Stimulated activated CD4-positive, alpha-beta T cell treated with anti-CD3 and anti-CD28 coated beads, Interleukin-12 subunit alpha, Interleukin-12 subunit beta, amount 100 ng/mL, for 24 hours (primary cell): ENCODE data around the gene AGPAT4.

Source experiments
- DNase-seq, 2 experiments: peaks; one replicate each; pipeline ENCODE4 v3.0.0-alpha.2; 2020; ENCODE audit warnings: low read depth in 2 of 2

AGPAT4 gene

GRCh38 chr6:161284653-161285052, 10.8 kb upstream of the AGPAT4 start:
- no peak for DNase-seq

DNA sequence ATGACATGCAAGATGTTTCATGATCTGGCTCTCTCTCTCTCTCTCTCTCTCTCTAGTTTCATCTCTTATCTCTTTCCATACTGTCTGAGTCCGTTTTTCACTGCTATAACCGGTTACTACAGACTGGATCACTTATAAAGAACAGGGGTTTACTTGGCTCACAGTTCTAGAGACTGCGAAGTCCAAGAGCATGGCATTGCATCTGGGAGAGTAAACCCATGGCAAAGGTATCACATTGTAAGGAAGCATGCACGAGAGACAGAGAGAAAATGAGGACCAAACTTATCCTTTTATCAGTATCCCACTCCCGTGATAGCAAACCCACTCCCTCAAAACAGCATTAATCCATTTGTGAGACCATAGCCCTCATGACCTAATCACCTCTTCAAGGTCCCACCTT, 7.2 kb upstream of the AGPAT4 start:
- no peak for DNase-seq

- DNase-seq, result no peak
Observed at GRCh38 chr6:161279677-161280415, 6.0 kb upstream of the AGPAT4 start.

- DNase-seq, result no peak
Observed at GRCh38 chr6:161276605-161277155, 2.8 kb upstream of the AGPAT4 start.

DNA sequence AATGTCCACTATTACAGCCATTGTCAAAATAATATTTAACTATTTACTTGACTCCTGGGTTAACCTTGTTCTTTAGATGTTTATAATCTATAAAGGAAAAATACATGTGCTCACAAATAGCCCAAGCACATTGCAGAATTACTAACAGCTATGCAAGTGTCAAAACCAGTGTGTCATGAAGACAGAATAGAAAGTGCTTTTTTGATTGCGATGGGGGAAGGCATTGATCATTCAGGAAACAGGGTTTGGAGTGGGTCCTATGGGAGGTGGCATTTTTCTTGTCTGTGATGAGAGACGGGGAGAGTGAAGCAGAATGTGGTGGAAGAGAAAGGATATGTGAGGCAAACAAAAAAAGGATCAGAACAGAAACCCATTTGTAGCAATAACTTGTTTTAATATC, 1.0 kb upstream of the AGPAT4 start:
- no peak for DNase-seq

GRCh38 chr6:161274488-161274858, 612 bp upstream of the AGPAT4 start:
- DNase-seq, result no peak

GRCh38 chr6:161273274-161273751, 548 bp downstream of the AGPAT4 start:
- DNase-seq, result no peak

GRCh38 chr6:161272635-161273273, 1.1 kb downstream of the AGPAT4 start:
- DNase-seq, result no peak

- DNase-seq, result no peak
Observed at GRCh38 chr6:161271343-161272030, 2.4 kb downstream of the AGPAT4 start.

DNA sequence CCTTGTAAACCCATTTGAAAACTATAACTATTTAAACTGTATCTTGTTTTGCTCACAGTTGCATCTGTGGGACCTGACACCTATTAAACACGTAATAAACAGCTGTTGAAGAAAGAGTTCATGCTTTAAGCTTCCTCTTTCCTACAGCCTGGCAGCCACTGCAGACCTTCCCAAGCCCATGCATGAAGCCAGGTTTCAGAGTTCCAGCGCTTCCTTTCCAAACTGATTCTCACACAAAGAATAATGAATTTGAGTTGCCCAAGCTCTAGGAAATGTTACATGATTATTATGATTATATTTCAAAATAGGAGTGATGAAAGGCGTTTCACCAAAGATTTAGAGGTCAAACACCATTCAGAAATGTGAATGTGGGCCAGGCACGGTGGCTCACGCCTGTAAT, 3.7 kb downstream of the AGPAT4 start:
- DNase-seq, result no peak

DNA sequence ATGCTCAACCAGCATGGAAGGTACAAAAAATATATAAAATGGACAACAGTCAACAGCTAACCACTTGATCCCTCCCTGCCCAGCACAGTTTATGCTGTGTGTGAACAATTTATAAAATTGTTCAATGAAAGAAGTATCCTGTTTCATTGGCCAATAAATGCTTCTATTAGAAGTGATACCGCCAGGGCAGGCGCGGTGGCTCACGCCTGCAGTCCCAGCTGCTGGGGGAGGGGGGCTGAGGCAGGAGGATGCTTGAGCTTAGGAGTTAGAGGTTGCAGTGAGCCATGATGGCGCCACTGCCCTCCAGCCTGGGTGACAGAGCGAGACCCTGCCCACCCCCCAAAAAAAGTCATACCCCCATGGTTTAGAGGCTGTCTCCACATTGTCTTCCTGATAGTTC, 4.6 kb downstream of the AGPAT4 start:
- no peak for DNase-seq

- DNase-seq, result no peak
Observed at GRCh38 chr6:161268531-161269210, 5.2 kb downstream of the AGPAT4 start.

- DNase-seq, result no peak
Observed at GRCh38 chr6:161266513-161267230, 7.2 kb downstream of the AGPAT4 start.

DNA sequence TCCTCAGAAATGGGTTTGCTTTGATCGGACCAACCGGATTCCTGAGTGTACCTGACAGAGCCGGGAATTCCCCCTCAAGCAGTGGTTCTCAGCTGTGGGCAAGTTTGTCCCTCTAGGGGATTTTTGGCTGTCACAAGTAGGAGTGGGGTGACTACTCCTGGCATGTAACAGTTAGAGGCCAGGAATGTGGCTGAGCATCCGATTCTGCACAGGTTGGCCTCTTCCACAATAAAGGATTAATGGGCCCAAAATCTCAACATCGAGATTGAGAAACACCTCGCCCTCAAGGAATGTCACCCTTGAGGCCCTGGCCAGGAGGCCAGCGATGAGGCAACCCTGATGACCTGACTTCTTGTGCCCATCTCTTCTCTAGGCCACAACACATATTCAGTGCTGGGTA, 7.9 kb downstream of the AGPAT4 start:
- no peak for DNase-seq

DNA sequence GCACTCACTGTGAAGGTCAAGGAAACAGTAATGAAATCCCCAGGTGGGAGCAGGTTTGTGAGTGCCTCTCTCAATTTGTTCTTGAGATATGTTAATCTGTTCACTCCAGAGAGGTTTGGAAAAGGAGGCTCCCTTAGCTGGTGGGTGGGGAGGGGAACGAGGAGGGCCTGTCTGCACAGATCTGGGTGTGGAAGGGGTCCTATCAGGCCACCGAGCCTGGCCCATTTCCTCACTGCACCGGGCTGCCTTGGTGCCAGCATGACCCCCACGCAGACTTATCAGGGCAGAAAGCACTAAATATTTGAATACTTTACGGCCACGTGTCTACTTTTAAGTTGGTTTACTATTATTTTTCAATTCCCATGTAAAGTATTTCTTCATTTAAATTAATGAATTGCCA, 8.3 kb downstream of the AGPAT4 start:
- no peak for DNase-seq

DNA sequence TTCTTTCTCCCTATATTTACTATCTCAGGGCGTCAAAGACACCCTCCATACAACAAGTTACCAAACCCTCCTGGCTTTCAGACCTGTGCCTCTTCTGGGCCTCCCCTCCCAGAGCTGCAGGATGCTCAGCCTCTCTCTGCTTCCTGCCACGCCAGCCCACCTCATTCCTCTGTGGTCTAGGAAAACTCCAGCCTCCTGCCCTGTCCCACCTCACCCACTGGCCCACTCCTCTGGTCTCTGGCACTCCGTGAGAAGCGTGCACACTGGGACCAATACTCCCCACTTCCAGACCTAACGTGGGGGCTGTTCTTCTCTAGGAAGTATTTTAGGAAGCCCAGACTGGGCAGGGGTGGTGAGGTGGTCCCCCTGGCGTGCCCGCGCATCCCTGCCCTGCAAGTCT, 9.7 kb downstream of the AGPAT4 start:
- no peak for DNase-seq

DNA sequence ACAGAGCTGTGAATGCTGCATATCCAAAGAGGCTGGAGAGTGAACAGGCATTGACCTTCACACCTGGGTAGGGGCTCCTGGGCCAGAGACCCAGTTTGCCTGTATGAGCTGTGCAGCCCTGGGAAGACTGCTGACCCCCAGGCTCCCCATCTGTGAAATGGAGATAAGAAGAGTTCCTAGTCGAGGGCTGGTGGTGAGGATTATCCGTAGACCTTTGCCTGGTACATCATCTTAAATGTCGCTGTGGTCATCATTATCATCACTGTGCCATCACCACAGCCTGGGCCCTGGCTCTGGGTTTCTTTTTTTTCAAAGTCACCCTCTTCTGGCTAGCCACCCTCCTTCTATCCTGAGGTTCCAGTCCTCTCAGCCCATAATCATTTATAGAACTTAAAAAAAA, 12.0 kb downstream of the AGPAT4 start:
- DNase-seq, result no peak

DNA sequence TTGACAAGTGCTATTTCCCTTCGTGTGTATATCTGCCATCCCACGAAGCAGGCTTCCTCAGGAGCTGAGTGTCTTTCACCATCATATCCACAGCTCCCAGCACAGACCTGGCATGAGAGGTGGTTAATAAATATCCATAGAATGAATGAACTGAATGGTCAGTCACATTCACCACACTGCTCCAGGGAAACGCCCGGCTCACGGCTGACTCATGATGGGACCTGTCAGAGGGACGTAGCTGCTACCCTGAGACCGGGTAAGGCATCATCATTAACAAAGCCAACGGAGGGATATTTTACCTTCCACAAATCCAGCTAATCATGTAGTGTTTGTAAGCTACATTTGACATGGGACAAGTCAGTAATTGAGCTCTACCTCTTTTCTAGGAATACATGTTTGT, 12.5 kb downstream of the AGPAT4 start:
- no peak for DNase-seq

- no peak for DNase-seq
Observed at GRCh38 chr6:161259302-161259701, 14.6 kb downstream of the AGPAT4 start.

GRCh38 chr6:161257793-161258457, 15.9 kb downstream of the AGPAT4 start:
- no peak for DNase-seq

DNA sequence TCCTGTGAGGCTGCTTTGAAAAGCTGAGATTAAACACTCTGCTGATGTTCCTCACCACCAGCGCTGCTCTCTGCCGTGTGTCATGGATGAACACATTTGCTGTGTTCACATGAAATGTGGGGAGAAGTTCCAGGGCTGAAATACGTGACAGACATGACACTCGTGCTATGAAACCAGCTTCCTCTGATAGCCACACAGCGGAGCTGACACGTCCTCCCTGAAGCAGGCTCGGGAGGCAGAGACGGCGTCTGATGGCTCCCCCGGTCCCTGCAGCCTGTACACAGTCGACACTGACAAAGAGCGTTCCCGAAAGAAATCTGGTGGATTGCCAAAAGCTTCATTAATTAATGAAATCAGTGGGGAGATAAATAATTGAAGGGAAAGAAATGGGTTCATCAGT, 17.5 kb downstream of the AGPAT4 start:
- no peak for DNase-seq
